WTC11 (cell line): ENCODE results near the gene ADAMTS2.

Source experiments
- ESRRA ChIP-seq: sonication (generic); formaldehyde crosslinking; IDR thresholded peaks from 2 replicates; pipeline ENCODE4 v1.8.1; 2022; ENCODE audit warnings: mild to moderate bottlenecking, missing genetic modification reagents, borderline replicate concordance
- MXD4 ChIP-seq: fragments of 250-450 bp; sonication (Bioruptor Pico); IDR thresholded peaks from 2 replicates; pipeline ENCODE4 v1.8.0; 2021; ENCODE audit warnings: mild to moderate bottlenecking, moderate library complexity, borderline replicate concordance
- TP53 ChIP-seq: sonication (generic); formaldehyde crosslinking; IDR thresholded peaks from 2 replicates; pipeline ENCODE4 v1.8.1; 2023; ENCODE audit warnings: mild to moderate bottlenecking, missing genetic modification reagents
- ZNF416 ChIP-seq: fragments of 250-450 bp; sonication (Bioruptor Pico); IDR thresholded peaks from 2 replicates; pipeline ENCODE4 v1.9.0; 2021; ENCODE audit warnings: mild to moderate bottlenecking, inconsistent platforms

- TF ChIP-seq MXD4 (CRISPR knock-in tag): no peak
- TF ChIP-seq ZNF416 (CRISPR knock-in tag): no peak
- TF ChIP-seq ESRRA (CRISPR knock-in tag): no peak
- TF ChIP-seq TP53: no peak
These were observed 159.3 kb downstream of the ADAMTS2 start for GRCh38 chr5:179185941-179186411.
